ENCODE results near the gene NUDT22.

The NUDT22 gene

DNA sequence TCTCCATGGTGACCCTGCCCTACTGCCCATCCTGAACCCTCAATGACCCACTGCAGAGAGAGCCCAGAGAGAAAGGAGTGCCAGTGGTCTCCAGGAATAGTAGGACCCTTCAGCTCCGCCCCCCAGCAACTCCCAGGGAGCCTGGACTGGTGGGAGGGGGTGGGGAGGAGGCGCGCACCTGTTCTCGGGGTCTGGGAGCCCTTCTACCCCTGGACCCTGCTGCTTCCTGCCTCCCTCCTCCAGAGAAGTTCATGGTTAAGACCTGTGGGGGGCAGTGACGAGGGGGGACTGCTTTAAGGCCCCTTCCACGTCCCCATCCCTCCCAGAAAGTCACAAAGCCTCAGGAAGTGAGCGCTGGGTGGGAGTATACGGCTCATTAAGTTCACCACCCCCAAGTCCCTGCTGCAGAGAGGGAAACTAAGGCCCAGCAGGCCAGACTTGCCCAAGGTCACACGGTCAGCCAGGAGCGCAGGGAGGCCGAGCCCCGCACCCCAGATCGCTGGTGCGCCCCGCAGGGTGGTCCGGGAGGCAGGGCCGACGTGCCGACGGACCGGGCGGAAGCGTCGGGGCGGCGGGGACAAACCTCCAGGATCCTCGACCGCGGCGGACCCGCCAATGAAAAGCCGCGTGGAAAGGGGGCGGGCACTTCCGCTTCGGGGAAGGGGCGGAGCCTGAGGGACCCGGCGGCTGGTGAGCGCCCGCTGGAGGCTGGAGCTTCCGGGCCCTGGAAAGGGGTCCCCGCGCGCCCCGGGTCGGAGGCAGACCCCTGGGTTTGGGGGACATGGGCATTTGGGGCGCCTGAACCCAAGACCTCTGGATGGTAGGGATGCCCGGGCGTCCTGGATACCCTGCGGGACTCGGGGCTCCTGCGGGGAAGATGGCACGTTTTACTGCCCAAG lies at the start of gene NUDT22, which contains the start of gene TRPT1:
Gene NUDT22 (plus strand): TSS at position 667 of the 899 bp plus-strand sequence. CDS start 379 bp downstream, outside the sequence.
Gene TRPT1 (minus strand): TSS at position 579 of the 899 bp plus-strand sequence. CDS start 326 bp downstream, at position 253.
- peak; percentile 93 for DNase-seq

DNA sequence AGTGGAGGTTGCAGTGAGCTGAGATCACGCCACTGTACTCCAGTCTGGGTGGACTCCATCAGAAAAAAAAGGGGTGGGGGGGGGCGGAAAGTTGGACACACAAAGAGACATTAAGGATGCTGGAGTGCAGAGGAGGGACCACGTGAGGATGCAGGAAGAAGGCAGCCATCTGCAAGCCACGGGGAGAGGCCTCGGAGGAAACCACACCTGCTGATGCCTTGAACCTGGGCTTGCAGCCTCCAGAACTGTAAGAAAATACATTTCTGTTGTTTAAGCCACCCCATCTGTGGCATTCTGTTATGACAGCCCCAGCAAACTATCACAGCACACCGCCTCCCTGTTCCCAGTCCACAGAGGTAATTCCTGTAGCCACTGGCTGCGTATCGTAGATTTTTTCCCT lies 49.3 kb upstream of the NUDT22 start:
- DNase-seq = no peak

DNA sequence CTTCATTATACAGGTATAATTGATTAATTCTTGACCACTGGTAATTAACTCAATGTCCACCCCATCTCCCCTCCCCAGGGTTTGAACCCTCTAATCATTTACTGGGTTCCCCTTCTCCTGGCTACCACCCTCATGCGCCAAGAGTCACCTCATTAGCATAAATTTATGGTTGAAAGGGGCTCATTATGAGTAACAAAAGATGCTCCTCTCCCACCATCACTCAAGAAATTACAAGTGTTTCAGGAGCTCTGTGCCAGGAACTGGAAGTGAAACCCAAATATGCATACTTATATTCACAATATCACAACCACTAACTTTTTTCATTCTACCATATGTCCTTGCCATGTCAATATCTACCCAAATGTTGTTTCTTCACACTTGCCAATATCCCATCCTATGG lies 47.9 kb upstream of the NUDT22 start:
- no peak for DNase-seq

- DNase-seq = no peak
Observed at GRCh38 chr11:64178951-64179639, 47.0 kb upstream of the NUDT22 start.

- no peak for DNase-seq
Observed at GRCh38 chr11:64180891-64181290, 45.2 kb upstream of the NUDT22 start.

- peak; percentile 60 for DNase-seq
Observed at GRCh38 chr11:64181506-64182411, 44.3 kb upstream of the NUDT22 start.

GRCh38 chr11:64183890-64184289 lies 42.2 kb upstream of the NUDT22 start:
- DNase-seq = no peak

- no peak for DNase-seq
Observed at GRCh38 chr11:64185175-64185692, 40.8 kb upstream of the NUDT22 start.

- peak; percentile 99 for DNase-seq
Observed at GRCh38 chr11:64185693-64186491, 40.2 kb upstream of the NUDT22 start, which contains the start of gene STIP1. Gene STIP1 (plus strand): TSS chr11:64186171. CDS start chr11:64186262, 91 bp downstream.

- peak; percentile 44 for DNase-seq
Observed at GRCh38 chr11:64186492-64187165, 39.4 kb upstream of the NUDT22 start.

DNA sequence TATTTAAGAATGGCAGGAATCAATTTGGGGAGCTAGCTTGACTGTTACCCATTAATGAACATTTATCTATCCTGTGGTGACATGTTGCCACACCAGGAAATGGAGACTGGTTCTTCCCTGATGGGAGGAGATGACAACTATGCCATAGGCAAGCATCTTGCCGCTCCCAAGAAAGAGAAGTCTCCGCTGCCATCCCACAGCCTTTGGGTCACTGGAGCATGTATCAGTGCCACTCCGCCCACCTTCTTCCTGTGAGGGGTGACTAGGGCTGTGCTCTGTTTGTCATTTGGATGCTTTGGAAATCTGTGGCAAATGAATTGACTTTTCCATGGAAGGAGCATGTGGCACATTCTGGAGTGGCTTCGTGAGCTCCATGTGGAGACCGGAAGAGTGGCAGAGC lies 33.6 kb upstream of the NUDT22 start:
- no peak for DNase-seq

- DNase-seq = no peak
Observed at GRCh38 chr11:64196626-64197025, 29.4 kb upstream of the NUDT22 start.

GRCh38 chr11:64198511-64198910 lies 27.6 kb upstream of the NUDT22 start:
- DNase-seq = no peak

DNA sequence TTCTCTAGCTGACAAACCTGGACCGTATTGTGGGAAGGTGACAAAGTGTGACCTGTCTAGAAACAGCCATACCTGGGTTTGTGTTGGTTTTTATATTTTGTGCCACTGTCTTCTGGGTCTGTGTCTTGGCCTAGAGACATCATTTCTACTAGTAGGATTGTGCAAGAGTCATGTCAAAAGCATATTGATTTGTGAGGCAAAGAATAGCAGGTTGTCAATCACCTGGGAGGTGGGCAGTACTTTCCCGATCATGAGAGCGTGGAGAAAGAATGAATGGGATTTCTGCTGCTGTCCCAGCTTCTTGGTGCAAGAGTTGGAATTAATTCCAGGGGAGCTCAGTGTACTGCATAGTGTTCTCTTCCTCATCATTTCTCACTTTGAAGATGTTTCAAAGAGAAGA lies 24.5 kb upstream of the NUDT22 start:
- DNase-seq = no peak

GRCh38 chr11:64202992-64203391 lies 23.1 kb upstream of the NUDT22 start:
- no peak for DNase-seq

GRCh38 chr11:64203421-64204079 lies 22.5 kb upstream of the NUDT22 start:
- no peak for DNase-seq

DNA sequence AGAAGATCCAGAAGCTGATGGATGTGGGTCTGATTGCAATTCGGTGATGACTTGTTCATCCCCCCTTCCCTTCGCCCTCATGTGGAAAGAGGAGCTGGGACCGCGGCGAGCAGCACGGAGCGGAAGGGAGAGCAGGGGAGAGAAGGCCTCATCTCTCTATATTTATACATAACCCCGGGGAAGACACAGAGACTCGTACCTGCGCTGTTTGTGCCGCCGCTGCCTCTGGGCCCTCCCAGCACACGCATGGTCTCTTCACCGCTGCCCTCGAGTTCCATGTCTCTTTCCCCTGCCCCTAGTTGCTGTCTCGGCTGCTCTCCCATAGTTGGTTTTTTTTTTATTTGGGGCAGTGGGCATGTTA lies 22.0 kb upstream of the NUDT22 start:
- DNase-seq = no peak

GRCh38 chr11:64204464-64204989 lies 21.5 kb upstream of the NUDT22 start:
- peak; percentile 74 for DNase-seq

DNA sequence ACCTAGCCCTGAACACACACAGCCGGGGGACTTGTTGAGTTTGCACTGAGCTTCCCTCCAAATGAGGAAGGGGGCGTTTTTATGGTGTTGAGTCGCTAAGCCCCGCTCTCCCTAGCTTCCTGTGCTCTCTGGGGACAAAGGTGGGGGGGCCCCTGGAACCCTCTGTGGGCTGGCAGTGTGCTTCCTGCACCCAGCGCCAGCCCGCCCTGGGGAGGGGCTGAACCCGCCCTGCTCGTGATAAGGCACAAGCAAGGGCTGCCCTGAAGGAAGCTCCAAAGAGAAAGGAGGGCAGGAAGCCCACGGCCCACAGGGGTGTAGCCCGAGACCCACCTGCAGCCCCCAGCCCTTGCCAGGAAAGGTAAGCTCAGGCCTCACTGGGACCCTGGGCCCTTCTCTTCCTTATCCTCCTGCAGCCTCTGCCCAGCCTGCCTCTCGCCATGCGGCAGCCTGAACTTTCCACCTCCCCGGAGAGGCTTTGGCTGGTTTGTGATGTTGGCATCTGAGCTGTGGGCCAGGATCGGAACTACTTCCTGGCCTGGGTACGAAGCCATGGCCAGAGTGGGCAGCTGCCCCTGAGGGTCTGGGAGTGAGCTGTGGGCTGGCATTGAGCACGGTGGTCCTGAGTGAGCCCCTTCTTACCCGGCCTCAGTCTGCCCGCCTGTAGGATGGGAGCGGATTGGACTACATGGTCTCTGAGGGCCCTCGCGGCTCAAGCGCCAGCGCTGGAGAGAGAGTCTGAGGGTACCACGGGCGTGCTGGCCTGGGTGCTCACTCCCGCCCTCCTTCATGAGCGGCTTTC lies 19.4 kb upstream of the NUDT22 start, which contains the start of gene FERMT3:
Gene FERMT3 (plus strand): TSS at position 265 of the 799 bp plus-strand sequence. CDS start 644 bp downstream, outside the sequence.
- DNase-seq = peak; percentile 83
